ENCODE measurements around the gene SRGAP2.
"Not testable (repeated sequence)": the region's sequence is repeated elsewhere in the genome, so short reads cannot be mapped to it uniquely, and the experiment has no call there.

Gene SRGAP2

DNA sequence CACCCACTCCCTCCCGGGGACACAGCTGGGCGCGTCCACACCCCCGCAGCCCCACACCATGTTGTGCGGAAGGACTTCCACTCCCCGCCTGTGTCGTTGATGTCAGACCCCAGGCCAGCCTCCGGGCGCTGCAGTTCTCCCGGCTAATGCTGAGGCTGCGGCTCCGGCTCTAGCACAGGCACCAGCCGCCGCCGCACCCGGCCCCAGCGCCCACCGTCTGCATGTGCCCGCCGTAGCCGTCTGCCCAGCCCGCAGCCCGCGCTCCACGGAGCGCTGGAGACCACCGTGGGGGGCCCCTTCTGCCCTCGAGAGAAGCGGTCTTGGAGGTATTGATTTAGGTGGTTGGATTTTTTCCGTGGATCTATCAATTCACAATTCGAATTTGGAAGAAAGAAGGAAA, 2.2 kb downstream of the SRGAP2 start:
- not testable (repeated sequence) for DNase-seq (ENCODE audit: low read depth, low spot score)

- not testable (repeated sequence) for DNase-seq (ENCODE audit: low read depth, low spot score)
Measured at GRCh38 chr1:206210802-206211201, 7.5 kb downstream of the SRGAP2 start.

DNA sequence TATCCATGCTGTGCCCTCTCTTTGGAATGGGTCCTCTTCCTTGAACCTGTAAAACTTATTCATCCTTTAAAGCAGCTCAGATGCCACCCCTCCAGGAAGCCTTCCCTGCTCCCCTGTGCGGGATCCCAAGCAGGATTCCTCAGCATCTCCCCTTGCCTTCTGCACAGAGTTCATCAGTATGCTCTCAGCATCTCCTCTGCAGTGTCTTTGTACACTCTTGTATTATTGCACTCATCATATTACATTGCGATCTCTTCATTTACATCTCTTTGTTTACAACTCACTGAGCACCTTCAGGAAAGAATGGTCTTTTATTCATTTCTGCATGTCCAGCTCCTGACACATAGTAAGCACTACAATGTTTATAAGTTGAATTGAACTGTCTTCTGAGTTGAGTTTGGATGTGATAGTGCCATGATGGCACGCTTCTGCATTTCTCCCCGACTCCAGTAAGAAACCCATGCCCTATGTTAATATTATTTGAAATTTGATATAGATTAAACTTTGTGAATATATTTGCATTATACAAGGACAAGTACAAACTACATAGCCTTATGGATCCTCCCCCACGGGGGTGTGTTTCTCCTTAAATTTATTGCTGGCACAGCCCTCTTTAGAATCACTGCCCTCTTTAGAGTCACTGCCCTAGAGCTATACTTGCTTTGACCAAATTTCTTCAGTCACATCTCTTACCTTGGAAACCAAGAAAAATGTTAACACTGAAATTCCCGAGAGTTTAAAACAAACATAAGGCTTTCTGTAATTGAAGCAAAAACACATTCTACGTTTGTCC, 12.5 kb downstream of the SRGAP2 start:
- not testable (repeated sequence) for DNase-seq (ENCODE audit: low read depth, low spot score)

GRCh38 chr1:206218285-206218684, 14.9 kb downstream of the SRGAP2 start:
- DNase-seq (ENCODE audit: low read depth, low spot score): not testable (repeated sequence)

DNA sequence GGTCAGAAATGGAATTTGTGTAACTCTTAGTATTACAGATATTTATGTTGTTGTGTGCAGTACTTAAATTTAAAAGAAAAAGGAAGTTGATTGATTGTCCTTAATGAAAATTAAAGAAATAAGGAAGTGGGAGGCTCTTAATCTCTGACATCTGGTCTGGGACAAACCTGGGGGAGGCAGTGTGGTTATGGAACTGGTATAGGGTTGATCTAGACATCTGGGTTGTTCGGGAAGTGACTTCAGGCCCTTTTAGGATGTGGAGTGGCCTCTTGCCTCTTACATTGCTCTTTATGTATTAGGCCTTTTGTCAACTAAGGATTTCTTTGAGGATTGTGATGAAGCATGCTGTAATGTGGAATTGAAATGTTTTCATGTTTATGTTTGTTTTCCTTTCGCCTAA, 15.4 kb downstream of the SRGAP2 start:
- DNase-seq (ENCODE audit: low read depth, low spot score): not testable (repeated sequence)

- not testable (repeated sequence) for DNase-seq (ENCODE audit: low read depth, low spot score)
Measured at GRCh38 chr1:206219514-206220331, 16.4 kb downstream of the SRGAP2 start.

DNA sequence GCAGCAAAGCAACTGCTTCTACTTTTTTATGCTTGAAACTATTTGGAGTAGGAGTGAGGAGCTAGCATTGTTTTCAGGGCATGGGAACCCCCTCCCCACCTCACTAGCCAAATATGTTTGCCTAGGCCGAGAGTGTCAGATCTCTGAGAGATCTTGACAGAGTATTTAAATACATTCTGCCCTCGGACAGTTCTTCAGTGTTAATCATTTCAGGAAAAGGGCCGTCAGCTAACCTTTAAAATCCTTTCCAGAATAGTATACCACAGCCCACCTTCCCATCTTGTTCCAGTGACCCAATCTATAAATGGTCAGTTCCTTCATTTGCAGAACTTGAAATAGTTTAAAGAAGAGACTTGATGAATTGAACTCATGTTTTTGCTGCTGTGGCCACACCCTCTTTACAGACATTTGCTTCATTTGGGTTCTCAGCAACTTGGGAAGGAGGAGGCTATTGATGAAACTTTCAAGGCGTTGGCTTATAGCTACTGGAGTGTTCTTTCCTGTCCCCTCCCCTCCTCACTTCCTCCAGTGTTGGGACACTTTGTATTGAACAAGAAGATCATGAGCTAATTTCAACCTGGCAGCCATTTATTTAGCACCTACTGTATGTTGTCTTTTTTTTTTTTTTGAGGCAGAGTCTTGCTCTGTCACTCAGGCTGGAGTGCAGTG, 17.1 kb downstream of the SRGAP2 start:
- not testable (repeated sequence) for DNase-seq (ENCODE audit: low read depth, low spot score)

- not testable (repeated sequence) for DNase-seq (ENCODE audit: low read depth, low spot score)
Measured at GRCh38 chr1:206221585-206221984, 18.2 kb downstream of the SRGAP2 start.

DNA sequence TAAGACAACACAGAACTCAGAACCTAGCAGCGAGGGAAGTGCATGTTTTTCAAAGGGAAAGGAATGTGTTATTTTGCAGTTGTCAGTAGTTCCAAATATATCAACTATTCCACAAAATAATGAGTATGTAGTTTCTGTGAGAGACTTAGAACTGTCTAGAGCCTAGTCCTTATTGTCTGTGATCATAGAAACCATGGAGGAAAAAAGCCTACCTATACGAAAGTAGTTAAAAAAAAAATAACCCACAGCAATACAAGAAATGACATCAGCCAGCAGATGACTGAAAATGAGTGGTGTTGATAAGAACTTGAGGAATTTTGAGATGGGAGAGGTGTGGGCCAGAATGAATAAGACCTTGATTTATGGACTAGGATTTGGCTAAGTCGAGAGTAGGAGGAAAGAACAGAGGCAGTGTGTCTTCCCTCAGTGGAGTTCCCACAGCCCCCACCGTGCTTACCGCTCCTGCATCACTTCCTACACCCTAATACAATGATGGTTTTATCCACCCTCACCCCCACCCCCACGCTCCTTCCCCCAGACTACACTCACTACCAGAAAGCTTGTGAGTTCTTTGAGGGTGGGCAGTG, 20.9 kb downstream of the SRGAP2 start:
- DNase-seq (ENCODE audit: low read depth, low spot score): not testable (repeated sequence)

- DNase-seq (ENCODE audit: low read depth, low spot score): not testable (repeated sequence)
Measured at GRCh38 chr1:206225386-206225785, 22.0 kb downstream of the SRGAP2 start.

DNA sequence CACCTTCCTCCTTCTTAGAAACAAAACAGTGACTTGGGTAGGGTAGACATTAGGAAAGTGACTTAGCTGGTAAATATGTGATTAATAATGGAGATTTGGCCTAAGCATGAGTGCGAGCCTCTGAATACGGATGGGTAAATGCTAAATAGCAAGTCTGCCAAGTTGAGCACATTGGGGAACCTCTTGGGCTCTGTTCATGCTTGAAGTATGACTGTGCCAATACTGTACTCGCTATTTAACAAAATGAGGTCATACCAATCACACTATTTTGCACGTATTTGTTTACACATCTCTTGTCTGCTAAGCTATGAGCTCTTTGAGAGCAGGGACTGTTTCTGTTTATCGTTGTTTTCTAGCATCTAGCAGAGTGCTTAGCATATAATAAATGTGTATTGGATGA, 23.5 kb downstream of the SRGAP2 start:
- not testable (repeated sequence) for DNase-seq (ENCODE audit: low read depth, low spot score)

DNA sequence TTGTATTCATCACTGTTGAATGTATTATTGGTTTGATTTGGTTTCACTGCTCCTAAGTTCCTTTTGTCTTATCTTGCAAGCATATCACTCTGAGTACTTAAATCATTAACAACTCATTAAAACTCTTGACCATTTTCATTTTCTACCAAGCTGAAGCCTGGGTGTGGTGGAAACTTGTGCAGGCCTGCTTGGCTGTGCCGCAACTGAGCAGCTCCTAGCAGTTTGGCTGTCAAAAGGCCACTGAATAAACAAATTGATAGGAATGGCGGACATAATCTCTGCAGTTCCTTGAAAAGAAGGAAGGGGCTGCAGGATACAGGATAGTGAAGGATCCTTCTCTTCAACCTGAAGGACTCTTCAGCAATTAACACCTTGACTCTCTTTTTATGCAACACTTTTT, 25.9 kb downstream of the SRGAP2 start:
- not testable (repeated sequence) for DNase-seq (ENCODE audit: low read depth, low spot score)

DNA sequence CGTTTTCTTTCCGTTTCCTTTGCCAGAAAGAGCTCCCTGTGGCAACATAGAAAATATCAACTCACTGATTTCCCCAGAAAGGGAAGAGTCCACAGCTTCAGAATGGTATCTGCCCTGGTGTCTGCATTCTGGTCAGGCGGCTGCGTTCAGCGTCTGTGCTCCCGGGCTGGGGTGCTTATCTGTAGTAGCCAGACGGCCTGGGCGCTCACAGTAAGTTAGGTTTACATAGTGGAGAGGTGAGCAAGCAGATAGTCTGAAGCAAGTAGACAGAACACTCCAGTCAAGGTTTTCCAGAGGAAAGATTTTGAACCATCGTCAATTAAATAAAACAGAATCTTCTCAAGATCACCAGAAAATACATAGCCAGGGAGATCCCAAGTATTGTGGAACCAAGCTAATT, 28.6 kb downstream of the SRGAP2 start:
- DNase-seq (ENCODE audit: low read depth, low spot score): not testable (repeated sequence)

- not testable (repeated sequence) for DNase-seq (ENCODE audit: low read depth, low spot score)
Measured at GRCh38 chr1:206232970-206233645, 29.8 kb downstream of the SRGAP2 start.

DNA sequence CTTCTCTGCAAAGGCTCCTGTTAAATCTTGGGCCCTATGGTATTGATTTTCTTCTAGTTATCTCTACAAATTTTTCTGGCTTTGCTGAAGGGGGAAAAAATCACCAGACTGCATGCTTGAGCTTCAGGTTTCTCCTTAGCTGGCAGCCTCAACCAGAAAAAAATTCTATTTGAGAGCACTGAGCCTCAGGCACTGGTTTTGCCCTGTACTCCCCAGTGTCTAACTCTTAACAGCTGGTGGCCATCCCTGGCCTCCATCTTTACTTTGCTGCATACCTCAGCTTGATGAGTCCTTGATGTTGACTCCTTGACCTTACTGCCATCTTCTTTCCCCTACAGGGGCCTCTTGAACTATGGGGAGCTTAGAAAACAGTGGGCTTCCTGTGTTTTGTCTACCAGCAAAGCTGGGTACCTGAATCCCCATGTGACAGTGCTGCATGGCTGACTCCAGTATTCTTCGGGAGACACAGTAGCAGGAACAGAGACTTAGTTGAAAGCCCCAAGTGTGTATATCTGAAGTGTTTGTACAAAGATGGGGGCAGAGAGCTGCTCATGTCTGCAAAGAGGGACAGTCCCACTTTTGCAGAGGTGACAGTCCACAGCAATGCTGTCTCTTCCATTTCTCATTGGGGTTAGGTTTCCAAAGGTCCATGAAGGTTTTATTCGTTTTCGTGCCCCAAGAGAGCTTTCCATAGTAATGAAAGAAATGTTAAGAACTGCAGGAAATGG, 31.0 kb downstream of the SRGAP2 start:
- not testable (repeated sequence) for DNase-seq (ENCODE audit: low read depth, low spot score)

DNA sequence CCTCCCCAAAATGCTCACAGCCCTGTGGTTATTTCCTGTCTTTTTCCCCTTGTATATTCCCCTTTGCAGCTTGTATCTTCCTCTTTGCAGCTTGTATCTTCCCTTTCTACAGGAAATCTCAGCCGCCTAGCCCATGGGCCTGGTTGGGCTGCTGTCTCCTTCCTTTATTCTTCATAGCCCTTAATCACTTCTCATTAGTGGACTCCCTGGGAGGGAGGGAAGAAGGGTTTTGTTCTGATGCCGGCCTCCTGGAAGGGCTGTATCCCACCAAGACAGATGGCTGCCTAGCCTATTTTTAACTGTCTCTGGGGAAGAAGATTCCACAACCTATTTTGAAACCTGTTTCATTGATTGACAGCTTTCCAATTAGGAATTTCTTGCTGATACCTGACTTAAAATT, 31.8 kb downstream of the SRGAP2 start:
- DNase-seq (ENCODE audit: low read depth, low spot score): not testable (repeated sequence)

DNA sequence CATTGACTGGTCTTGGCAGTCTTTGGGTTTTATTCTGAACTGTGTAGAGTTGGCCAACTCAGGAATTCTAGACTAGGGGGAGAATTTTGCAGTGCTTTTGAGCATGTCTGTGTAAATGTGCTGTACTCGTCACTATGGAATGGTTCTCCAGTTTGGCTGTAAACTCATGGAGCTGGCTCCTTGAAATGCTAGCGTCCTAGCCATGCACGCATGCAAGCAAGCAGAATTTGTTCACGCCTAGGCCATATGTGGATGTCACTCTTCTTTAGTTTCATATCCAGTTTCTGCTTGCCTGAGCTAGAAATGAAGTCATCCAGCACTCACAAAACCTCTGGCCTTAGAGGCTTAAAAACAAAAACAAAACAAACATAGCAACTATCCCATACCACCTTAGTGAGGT, 36.9 kb downstream of the SRGAP2 start:
- not testable (repeated sequence) for DNase-seq (ENCODE audit: low read depth, low spot score)

GRCh38 chr1:206243335-206243734, 40.0 kb downstream of the SRGAP2 start:
- DNase-seq (ENCODE audit: low read depth, low spot score): not testable (repeated sequence)

GRCh38 chr1:206245479-206245878, 42.1 kb downstream of the SRGAP2 start:
- not testable (repeated sequence) for DNase-seq (ENCODE audit: low read depth, low spot score)

DNA sequence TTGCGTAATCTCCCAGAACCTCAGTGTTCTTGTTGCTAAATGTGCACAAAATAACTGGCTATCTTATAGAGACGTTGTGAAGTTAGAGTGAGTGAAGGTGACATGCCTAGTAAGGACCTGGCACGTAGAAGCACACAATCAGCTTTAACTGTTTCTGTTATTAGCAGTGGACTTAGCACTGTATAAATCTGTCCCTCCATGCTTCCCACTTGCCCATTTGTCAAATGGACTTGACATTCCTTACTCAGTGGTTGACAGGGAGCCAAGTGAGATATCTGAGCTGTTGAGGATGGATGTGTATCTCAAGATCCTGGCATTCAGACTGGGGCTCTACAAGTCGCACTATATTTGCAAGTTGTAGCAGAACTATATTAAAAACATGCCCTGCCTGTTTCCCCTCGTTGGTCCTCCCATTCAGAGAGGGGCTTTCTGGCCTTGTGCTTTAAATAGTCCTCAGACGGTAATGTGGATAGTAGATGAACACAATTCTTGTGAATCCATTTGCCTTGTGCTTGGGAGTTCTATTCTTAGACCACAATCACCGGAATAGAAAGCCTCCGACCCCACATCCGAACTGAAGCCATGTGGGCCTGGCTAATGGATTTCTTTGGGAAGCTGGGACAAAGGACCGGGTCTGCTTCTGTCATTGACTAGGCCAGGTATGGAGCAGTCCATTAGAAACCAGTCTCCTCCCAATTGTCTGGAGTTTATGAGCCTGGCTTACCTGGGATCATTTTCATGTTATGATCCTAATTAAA, 43.0 kb downstream of the SRGAP2 start:
- DNase-seq (ENCODE audit: low read depth, low spot score): not testable (repeated sequence)
